Fibroblast of the conjunctiva (primary cell): ENCODE measurements around the gene C11orf58.

Source experiments
- DNase-seq: peaks from one replicate; pipeline ENCODE4 v3.0.0-alpha.2; 2010; ENCODE audit warnings: low read depth

Gene C11orf58

GRCh38 chr11:16785520-16786128 is 47.2 kb downstream of the C11orf58 start:
- peak; percentile 66 for DNase-seq

GRCh38 chr11:16786131-16786530 is 47.7 kb downstream of the C11orf58 start:
- no peak for DNase-seq

GRCh38 chr11:16787035-16787742 is 48.7 kb downstream of the C11orf58 start:
- no peak for DNase-seq

DNA sequence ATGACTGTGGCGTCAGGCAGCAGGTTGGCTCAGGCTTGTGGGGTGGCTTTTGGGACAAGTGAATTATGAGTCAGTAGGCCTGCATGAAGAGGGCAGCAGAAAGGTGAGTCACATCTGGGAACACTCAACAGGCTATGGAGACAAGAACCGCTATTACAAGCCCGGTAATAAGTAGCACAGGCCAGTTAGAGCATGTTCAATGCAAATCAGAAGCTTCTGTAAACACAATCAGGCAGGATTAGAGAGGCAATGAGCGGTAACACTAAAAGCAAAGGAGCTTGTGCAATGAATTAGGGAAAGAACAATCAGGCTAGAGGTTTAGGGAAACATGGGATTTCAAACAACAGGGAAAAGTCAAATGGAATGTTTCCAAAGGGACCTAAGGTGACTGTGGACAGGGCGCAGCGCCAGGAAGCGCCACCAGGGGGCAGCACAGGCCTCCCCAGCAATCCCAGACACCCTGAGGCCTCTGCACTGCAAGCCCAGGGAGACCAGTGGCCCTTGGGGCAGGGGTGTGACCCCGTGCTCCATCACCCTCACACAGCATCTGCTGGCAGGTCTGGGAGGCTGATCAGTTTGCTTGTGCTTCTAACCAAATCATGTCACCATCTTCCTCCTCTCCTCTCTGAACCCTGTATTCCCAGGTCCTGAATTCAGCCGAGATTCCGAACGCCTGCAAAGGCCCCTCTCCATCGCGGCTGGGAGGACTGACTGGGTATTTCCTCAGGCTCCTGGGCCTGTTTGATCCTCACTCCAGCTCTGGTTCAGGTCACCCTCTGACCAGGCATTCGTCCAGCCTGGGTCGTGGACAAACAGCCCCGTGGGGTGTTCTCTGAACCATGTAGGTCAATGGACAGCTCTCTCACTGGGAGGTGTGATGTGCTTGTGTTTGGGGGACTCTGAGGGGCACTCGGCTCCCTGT is 50.0 kb downstream of the C11orf58 start:
- peak; percentile 75 for DNase-seq

DNA sequence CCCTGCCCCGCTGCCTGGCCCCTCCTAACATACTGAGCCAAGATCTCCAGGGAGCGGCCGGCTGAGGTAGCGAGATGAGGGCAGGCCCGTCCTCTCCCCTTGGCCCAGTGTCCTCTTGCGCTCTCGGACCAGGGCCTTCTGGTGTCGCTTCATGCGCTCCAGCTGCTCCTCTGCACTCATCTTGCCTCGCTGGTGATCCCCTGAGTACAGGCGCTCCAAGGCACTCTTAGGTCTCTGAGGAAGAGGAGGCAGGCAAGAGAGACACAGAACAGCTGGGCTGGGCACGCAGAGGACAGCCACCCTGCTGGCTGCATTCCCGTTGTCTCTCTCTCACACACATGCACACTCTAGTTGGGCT is 50.6 kb downstream of the C11orf58 start:
- no peak for DNase-seq

GRCh38 chr11:16789560-16790485 is 51.4 kb downstream of the C11orf58 start:
- no peak for DNase-seq

DNA sequence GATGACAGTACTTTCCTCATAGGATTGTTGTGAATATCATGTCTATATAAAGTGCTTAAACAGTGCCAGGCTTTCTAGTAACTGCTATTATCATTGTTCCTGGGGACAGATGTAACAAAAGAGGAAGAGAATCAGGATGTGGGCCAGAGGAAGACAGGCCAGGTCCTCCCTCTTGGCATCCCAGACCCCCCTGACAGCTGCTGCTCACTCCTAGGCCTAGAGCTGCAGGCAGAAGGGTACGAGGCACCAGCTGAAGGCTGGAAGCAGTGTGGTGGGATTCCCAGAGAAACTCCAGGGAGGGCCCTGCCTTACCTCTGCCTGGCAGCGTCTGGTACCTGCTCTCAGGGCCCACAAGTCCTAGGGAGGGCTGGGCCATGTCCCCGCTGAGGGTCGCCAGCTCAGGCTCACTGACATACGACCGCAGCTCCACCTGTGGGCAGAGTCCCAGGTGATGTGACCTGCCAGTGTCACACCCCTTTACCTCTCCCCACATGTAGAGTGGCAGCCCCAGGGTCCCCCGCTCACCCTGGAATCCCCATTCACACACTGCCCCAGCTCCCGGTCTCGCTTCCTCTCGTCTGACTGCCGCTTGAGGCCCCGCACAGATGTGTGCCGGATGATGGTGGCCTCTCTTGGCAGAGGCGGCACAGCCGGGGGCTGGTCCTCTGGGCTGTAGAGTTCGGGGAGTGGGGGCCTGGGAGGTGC is 52.2 kb downstream of the C11orf58 start:
- no peak for DNase-seq

- peak; percentile 91 for DNase-seq
These were observed 52.9 kb downstream of the C11orf58 start for GRCh38 chr11:16791191-16791961.

GRCh38 chr11:16792426-16792825 is 54.0 kb downstream of the C11orf58 start:
- DNase-seq, result no peak

- no peak for DNase-seq
These were observed 54.6 kb downstream of the C11orf58 start for GRCh38 chr11:16793009-16793408.

GRCh38 chr11:16793511-16793910 is 55.1 kb downstream of the C11orf58 start:
- DNase-seq, result no peak

- DNase-seq, result no peak
These were observed 55.8 kb downstream of the C11orf58 start for GRCh38 chr11:16794047-16794818.

DNA sequence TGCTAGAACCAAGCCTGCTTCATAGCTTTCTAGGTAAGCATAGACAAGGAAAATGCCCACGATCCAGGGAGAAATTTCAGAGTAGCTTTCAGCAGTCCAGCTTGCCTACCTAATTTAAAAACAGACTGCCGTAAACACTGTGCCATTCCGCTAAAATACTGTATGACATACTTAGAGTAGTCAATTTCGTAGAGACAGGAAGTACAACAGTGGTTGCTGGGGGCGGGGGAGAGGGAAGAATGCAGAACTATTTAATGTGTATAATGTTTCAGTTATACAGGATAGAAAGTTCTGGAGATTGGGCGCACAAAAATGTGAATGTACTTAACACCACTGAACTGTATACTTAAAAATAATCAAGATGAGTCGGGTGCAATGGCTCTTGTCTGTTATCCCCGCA is 56.7 kb downstream of the C11orf58 start:
- DNase-seq, result no peak

DNA sequence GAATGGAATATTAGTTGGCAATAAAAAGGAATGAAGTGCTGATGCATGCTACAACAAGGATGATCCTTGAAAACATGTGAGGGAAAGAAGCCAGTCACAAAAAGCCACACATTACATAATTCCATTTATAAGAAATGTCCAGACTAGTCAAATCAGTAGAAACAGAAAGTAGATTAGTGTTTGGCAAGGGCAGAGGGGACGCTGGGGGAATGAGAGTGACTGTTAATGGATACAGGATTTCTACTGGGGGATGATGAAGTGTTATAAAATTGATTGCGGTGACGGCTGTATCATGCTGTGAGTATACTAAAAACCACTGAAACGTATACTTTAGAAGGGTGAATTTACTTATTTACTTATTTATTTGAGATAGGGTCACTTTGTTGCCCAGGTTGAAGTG is 57.9 kb downstream of the C11orf58 start:
- DNase-seq, result no peak

DNA sequence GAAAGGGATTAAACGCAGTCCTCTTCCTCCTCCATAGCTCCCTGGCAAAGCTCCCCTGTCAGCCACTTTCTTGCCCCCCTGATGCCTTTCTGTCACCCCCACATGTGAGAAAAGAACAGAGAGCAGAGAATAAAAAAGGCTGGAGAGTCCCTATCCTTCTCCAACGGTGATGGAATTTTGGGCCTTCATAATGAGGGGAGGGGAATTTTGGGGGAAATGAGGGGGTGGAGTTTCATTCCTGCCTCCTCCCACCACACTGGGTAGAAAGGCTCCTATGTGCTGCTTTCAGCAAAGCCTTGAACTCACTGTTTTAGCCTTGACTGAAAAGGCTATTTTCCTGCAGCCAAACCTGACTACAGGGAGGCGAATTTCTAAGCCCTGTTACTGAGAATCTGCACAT is 59.3 kb downstream of the C11orf58 start:
- no peak for DNase-seq

GRCh38 chr11:16799221-16799620 is 60.8 kb downstream of the C11orf58 start:
- DNase-seq, result no peak

GRCh38 chr11:16799890-16800289 is 61.4 kb downstream of the C11orf58 start:
- no peak for DNase-seq

- DNase-seq, result no peak
These were observed 61.9 kb downstream of the C11orf58 start for GRCh38 chr11:16800382-16800781.

GRCh38 chr11:16801288-16801980 is 63.0 kb downstream of the C11orf58 start:
- no peak for DNase-seq
